HEK293 (cell line): ENCODE measurements around the gene RASA3.

Source experiments
- CTCF ChIA-PET: fragments of 350-600 bp; formaldehyde crosslinking; extraction: SDS; loops from one replicate; lab custom pipeline; 2021; ENCODE audit warnings: antibody characterized with exemption; lab: Yijun Ruan, JAX
- POLR2A ChIA-PET: fragments of 300-600 bp; formaldehyde crosslinking; extraction: SDS; loops from one replicate; lab custom pipeline; 2020; ENCODE audit warnings: antibody characterized with exemption, inconsistent platforms; lab: Yijun Ruan, JAX
- H3K27ac ChIP-seq: fragments of 200-500 bp; sonication (Bioruptor generic); 2 replicates; pipeline ENCODE4 v1.5.1; 2014; ENCODE audit warnings: low read depth, low read length, control low read depth, inconsistent platforms; ENCODE audit errors: extremely low read depth
- H3K36me3 ChIP-seq, 2 experiments: fragments of 200-500 bp in 1 of 2; sonication (Bioruptor generic) in 1 of 2; 1 replicate in 1 of 2; 2 replicates in 1 of 2; pipeline ENCODE4 v1.5.1; 2014 to 2017; ENCODE audit warnings: inconsistent platforms in 2 of 2, low read length in 2 of 2; ENCODE audit not compliant: control insufficient read depth in 2 of 2, insufficient read depth in 1 of 2
- H3K4me1 ChIP-seq: fragments of 200-500 bp; sonication (Bioruptor generic); 2 replicates; pipeline ENCODE4 v1.5.1; 2014; ENCODE audit warnings: mild to moderate bottlenecking, low read length, inconsistent platforms; ENCODE audit not compliant: control insufficient read depth, insufficient read depth
- H3K4me3 ChIP-seq: 2 replicates; pipeline ENCODE4 v1.5.1; 2011; ENCODE audit warnings: low read depth, mild to moderate bottlenecking, control low read depth, low read length, moderate library complexity
- H3K9me3 ChIP-seq: fragments of 200-500 bp; sonication (Bioruptor generic); 2 replicates; pipeline ENCODE4 v1.5.1; 2014; ENCODE audit warnings: low read depth, low read length, inconsistent platforms; ENCODE audit not compliant: control insufficient read depth, insufficient read depth
- BCL11B ChIP-seq: fragments of 450-650 bp; formaldehyde crosslinking; IDR thresholded peaks from 2 replicates; pipeline ENCODE4 v1.5.1; 2016; ENCODE audit warnings: low read depth, missing biosample characterization, missing genetic modification characterization
- EGR2 ChIP-seq: fragments of 450-650 bp; formaldehyde crosslinking; IDR thresholded peaks from 2 replicates; pipeline ENCODE4 v1.5.1; 2016; ENCODE audit warnings: low read depth, missing biosample characterization, missing genetic modification characterization
- KLF1 ChIP-seq: fragments of 450-650 bp; formaldehyde crosslinking; IDR thresholded peaks from 2 replicates; pipeline ENCODE4 v1.5.1; 2016; ENCODE audit warnings: missing biosample characterization, missing genetic modification characterization
- KLF16 ChIP-seq: fragments of 450-650 bp; formaldehyde crosslinking; IDR thresholded peaks from 2 replicates; pipeline ENCODE4 v1.5.1; 2017; ENCODE audit warnings: missing biosample characterization, missing genetic modification characterization
- OSR2 ChIP-seq: fragments of 450-650 bp; formaldehyde crosslinking; IDR thresholded peaks from 2 replicates; pipeline ENCODE4 v1.5.1; 2016; ENCODE audit warnings: missing biosample characterization, missing genetic modification characterization
- PATZ1 ChIP-seq: fragments of 450-650 bp; formaldehyde crosslinking; IDR thresholded peaks from 2 replicates; pipeline ENCODE4 v1.5.1; 2016; ENCODE audit warnings: missing biosample characterization, missing genetic modification characterization
- ZBTB17 ChIP-seq: fragments of 450-650 bp; formaldehyde crosslinking; IDR thresholded peaks from 2 replicates; pipeline ENCODE4 v1.5.1; 2016; ENCODE audit warnings: missing biosample characterization, missing genetic modification characterization
- ZFP3 ChIP-seq: fragments of 450-650 bp; formaldehyde crosslinking; IDR thresholded peaks from 2 replicates; pipeline ENCODE4 v1.5.1; 2016; ENCODE audit warnings: low read depth, missing biosample characterization, missing genetic modification characterization
- ZNF223 ChIP-seq: fragments of 450-650 bp; formaldehyde crosslinking; IDR thresholded peaks from 2 replicates; pipeline ENCODE4 v1.5.1; 2016; ENCODE audit warnings: missing biosample characterization, missing genetic modification characterization
- ZNF23 ChIP-seq: fragments of 450-650 bp; formaldehyde crosslinking; IDR thresholded peaks from 2 replicates; pipeline ENCODE4 v1.5.1; 2016; ENCODE audit warnings: missing biosample characterization, missing genetic modification characterization, borderline replicate concordance
- ZNF302 ChIP-seq: fragments of 450-650 bp; formaldehyde crosslinking; IDR thresholded peaks from 2 replicates; pipeline ENCODE4 v1.5.1; 2016; ENCODE audit warnings: missing biosample characterization, missing genetic modification characterization, low read depth
- ZNF398 ChIP-seq: fragments of 450-650 bp; formaldehyde crosslinking; IDR thresholded peaks from 2 replicates; pipeline ENCODE4 v1.5.1; 2017; ENCODE audit warnings: missing biosample characterization, missing genetic modification characterization
- ZNF423 ChIP-seq: fragments of 450-650 bp; formaldehyde crosslinking; IDR thresholded peaks from 2 replicates; pipeline ENCODE4 v1.5.1; 2016; ENCODE audit warnings: missing biosample characterization, missing genetic modification characterization
- ZNF48 ChIP-seq: fragments of 450-650 bp; formaldehyde crosslinking; IDR thresholded peaks from 2 replicates; pipeline ENCODE4 v1.5.1; 2016; ENCODE audit warnings: missing biosample characterization, missing genetic modification characterization
- ZNF610 ChIP-seq: fragments of 450-650 bp; formaldehyde crosslinking; IDR thresholded peaks from 2 replicates; pipeline ENCODE4 v1.5.1; 2016; ENCODE audit warnings: missing biosample characterization, missing genetic modification characterization, borderline replicate concordance
- ZNF660 ChIP-seq: fragments of 450-650 bp; IDR thresholded peaks from 2 replicates; pipeline ENCODE4 v1.5.1; 2018; ENCODE audit warnings: missing biosample characterization, mild to moderate bottlenecking, missing genetic modification characterization
- ZNF792 ChIP-seq: fragments of 450-650 bp; formaldehyde crosslinking; IDR thresholded peaks from 2 replicates; pipeline ENCODE4 v1.5.1; 2016; ENCODE audit warnings: missing biosample characterization, missing genetic modification characterization
- TF ChIP-seq, protein P1 (sequence below): fragments of 450-650 bp; formaldehyde crosslinking; IDR thresholded peaks from 2 replicates; pipeline ENCODE4 v1.5.1; 2016; ENCODE audit warnings: missing biosample characterization, missing genetic modification characterization
- TF ChIP-seq, protein P2 (sequence below): fragments of 450-650 bp; formaldehyde crosslinking; IDR thresholded peaks from 2 replicates; pipeline ENCODE4 v1.5.1; 2016; ENCODE audit warnings: missing biosample characterization, missing genetic modification characterization
- TF ChIP-seq, protein P3 (sequence below): fragments of 450-650 bp; formaldehyde crosslinking; IDR thresholded peaks from 2 replicates; pipeline ENCODE4 v1.5.1; 2017; ENCODE audit warnings: missing biosample characterization, missing genetic modification characterization

Gene RASA3

GRCh38 chr13:113973218-113974164, 158.9 kb downstream of the RASA3 start, which contains the start of gene C13orf46:
Gene C13orf46 (minus strand): TSS chr13:113974076. CDS start chr13:113973997, 79 bp downstream.
- TF ChIP-seq ZNF223 (tag by site-specific recombination) = no peak
- no peak for TF ChIP-seq ZNF423
- TF ChIP-seq, protein P1, sequence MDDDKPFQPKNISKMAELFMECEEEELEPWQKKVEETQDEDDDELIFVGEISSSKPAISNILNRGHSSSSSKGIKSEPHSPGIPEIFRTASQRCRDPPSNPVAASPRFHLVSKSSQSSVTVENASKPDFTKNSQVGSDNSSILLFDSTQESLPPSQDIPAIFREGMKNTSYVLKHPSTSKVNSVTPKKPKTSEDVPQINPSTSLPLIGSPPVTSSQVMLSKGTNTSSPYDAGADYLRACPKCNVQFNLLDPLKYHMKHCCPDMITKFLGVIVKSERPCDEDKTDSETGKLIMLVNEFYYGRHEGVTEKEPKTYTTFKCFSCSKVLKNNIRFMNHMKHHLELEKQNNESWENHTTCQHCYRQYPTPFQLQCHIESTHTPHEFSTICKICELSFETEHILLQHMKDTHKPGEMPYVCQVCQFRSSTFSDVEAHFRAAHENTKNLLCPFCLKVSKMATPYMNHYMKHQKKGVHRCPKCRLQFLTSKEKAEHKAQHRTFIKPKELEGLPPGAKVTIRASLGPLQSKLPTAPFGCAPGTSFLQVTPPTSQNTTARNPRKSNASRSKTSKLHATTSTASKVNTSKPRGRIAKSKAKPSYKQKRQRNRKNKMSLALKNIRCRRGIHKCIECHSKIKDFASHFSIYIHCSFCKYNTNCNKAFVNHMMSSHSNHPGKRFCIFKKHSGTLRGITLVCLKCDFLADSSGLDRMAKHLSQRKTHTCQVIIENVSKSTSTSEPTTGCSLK (tag by site-specific recombination) = no peak
- no peak for TF ChIP-seq ZFP3 (tag by site-specific recombination)
- TF ChIP-seq ZNF398 (tag by site-specific recombination) = no peak
- TF ChIP-seq OSR2 = no peak
- TF ChIP-seq, protein P2, sequence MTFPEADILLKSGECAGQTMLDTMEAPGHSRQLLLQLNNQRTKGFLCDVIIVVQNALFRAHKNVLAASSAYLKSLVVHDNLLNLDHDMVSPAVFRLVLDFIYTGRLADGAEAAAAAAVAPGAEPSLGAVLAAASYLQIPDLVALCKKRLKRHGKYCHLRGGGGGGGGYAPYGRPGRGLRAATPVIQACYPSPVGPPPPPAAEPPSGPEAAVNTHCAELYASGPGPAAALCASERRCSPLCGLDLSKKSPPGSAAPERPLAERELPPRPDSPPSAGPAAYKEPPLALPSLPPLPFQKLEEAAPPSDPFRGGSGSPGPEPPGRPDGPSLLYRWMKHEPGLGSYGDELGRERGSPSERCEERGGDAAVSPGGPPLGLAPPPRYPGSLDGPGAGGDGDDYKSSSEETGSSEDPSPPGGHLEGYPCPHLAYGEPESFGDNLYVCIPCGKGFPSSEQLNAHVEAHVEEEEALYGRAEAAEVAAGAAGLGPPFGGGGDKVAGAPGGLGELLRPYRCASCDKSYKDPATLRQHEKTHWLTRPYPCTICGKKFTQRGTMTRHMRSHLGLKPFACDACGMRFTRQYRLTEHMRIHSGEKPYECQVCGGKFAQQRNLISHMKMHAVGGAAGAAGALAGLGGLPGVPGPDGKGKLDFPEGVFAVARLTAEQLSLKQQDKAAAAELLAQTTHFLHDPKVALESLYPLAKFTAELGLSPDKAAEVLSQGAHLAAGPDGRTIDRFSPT (tag by site-specific recombination) = no peak
- ChIA-PET CTCF (no interaction called here), POLR2A (no interaction called here)
- no peak within 1 kb of the TSS for H3K4me3 ChIP-seq
- no peaks in the 10 kb centered on the region for H3K4me1 ChIP-seq
- no peaks in the 10 kb centered on the region for H3K9me3 ChIP-seq
- no peak within 1 kb of the TSS for H3K27ac ChIP-seq
- no peaks in the 10 kb centered on the region for H3K36me3 ChIP-seq

GRCh38 chr13:113972451-113973217, 159.8 kb downstream of the RASA3 start:
- ChIA-PET POLR2A (no interaction called here), CTCF (no interaction called here)
- Histone ChIP-seq H3K9me3 (no peaks in the 10 kb centered on the region), H3K4me1 (no peaks in the 10 kb centered on the region), H3K36me3 (no peaks in the 10 kb centered on the region), H3K4me3 (no peak overlapping the region), H3K27ac (no peak overlapping the region)
- no peak for TF ChIP-seq ZNF660
- TF ChIP-seq KLF16 = no peak
- TF ChIP-seq, protein P3, sequence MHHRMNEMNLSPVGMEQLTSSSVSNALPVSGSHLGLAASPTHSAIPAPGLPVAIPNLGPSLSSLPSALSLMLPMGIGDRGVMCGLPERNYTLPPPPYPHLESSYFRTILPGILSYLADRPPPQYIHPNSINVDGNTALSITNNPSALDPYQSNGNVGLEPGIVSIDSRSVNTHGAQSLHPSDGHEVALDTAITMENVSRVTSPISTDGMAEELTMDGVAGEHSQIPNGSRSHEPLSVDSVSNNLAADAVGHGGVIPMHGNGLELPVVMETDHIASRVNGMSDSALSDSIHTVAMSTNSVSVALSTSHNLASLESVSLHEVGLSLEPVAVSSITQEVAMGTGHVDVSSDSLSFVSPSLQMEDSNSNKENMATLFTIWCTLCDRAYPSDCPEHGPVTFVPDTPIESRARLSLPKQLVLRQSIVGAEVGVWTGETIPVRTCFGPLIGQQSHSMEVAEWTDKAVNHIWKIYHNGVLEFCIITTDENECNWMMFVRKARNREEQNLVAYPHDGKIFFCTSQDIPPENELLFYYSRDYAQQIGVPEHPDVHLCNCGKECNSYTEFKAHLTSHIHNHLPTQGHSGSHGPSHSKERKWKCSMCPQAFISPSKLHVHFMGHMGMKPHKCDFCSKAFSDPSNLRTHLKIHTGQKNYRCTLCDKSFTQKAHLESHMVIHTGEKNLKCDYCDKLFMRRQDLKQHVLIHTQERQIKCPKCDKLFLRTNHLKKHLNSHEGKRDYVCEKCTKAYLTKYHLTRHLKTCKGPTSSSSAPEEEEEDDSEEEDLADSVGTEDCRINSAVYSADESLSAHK (tag by site-specific recombination) = no peak
- no peak for TF ChIP-seq BCL11B (tag by site-specific recombination)
- no peak for TF ChIP-seq ZBTB17
- TF ChIP-seq KLF1 (tag by site-specific recombination) = no peak
- no peak for TF ChIP-seq ZNF792 (tag by site-specific recombination)
- TF ChIP-seq ZNF610 (tag by site-specific recombination) = no peak
- no peak for TF ChIP-seq EGR2 (tag by site-specific recombination)
- no peak for TF ChIP-seq PATZ1 (tag by site-specific recombination)
- TF ChIP-seq ZNF302 (tag by site-specific recombination) = no peak
- TF ChIP-seq ZNF23 (tag by site-specific recombination) = no peak
- no peak for TF ChIP-seq ZNF48
